NCI-H1092 treated with DMSO at 0.1 percent for 48 hours (cell line): ENCODE data around the gene SH2B2.
"Not testable (repeated sequence)": the region's sequence is repeated elsewhere in the genome, so short reads cannot be mapped to it uniquely, and the experiment has no call there.

Experiments used
- DNase-seq: peaks from one replicate; lab custom pipeline; 2025; lab: John Stamatoyannopoulos, UW

SH2B2 gene

GRCh38 chr7:102287111-102287980 is 678 bp downstream of the SH2B2 start:
- DNase-seq: peak; percentile 44

- no peak for DNase-seq
Observed at GRCh38 chr7:102287981-102288278, 1.3 kb downstream of the SH2B2 start.

GRCh38 chr7:102288285-102288930 is 1.7 kb downstream of the SH2B2 start:
- no peak for DNase-seq

GRCh38 chr7:102289057-102289456 is 2.4 kb downstream of the SH2B2 start:
- DNase-seq: no peak

GRCh38 chr7:102291056-102291915 is 4.6 kb downstream of the SH2B2 start:
- DNase-seq: no peak

GRCh38 chr7:102291916-102292267 is 5.2 kb downstream of the SH2B2 start:
- DNase-seq: no peak

- no peak for DNase-seq
Observed at GRCh38 chr7:102292813-102293798, 6.4 kb downstream of the SH2B2 start.

- no peak for DNase-seq
Observed at GRCh38 chr7:102294589-102294988, 7.9 kb downstream of the SH2B2 start.

- no peak for DNase-seq
Observed at GRCh38 chr7:102295346-102296178, 8.9 kb downstream of the SH2B2 start.

GRCh38 chr7:102296179-102296438 is 9.4 kb downstream of the SH2B2 start:
- no peak for DNase-seq

- DNase-seq: no peak
Observed at GRCh38 chr7:102296514-102296913, 9.8 kb downstream of the SH2B2 start.

GRCh38 chr7:102297487-102298218 is 11.0 kb downstream of the SH2B2 start:
- no peak for DNase-seq

GRCh38 chr7:102300643-102301221 is 14.1 kb downstream of the SH2B2 start:
- DNase-seq: no peak

GRCh38 chr7:102301367-102301766 is 14.7 kb downstream of the SH2B2 start:
- not testable (repeated sequence) for DNase-seq

- DNase-seq: no peak
Observed at GRCh38 chr7:102302025-102302424, 15.4 kb downstream of the SH2B2 start.

GRCh38 chr7:102303669-102304422 is 17.2 kb downstream of the SH2B2 start:
- no peak for DNase-seq

- no peak for DNase-seq
Observed at GRCh38 chr7:102304668-102305067, 18.0 kb downstream of the SH2B2 start.

- DNase-seq: no peak
Observed at GRCh38 chr7:102305414-102306268, 19.0 kb downstream of the SH2B2 start.
